ENCODE results near the gene ATP8B1. TPM values are rescaled to one million over a fixed set of nuclear protein-coding genes. Genes with fewer than 3 reads are reported as not detected.

The ATP8B1 gene
- total RNA-seq, 4 donors from 2014 or later, result 1.6 to 4.2 (median 2.6) TPM

GRCh38 chr18:57772387-57772799 lies 30.7 kb downstream of the ATP8B1 start:
- DNase-seq, result peak; percentile 44 to 55

DNA sequence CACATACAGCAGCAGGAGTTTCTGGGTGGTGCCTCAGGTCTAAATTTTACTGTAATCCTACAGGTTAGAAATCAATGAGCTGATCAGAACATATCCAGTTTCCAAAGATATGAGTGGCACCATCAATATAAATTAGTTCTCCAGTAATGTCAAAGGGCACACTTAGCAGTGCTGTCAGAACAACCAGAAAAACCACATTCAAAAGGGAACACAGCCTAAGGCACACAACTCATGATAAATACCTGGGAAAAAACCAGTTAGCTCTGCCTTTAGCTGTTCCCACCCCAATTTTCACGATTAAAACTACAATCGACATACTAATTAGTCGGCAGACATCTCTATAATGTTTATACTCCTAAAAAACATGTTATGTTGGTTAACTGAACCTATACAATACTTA lies 31.5 kb downstream of the ATP8B1 start:
- H3K36me3 ChIP-seq, result no peaks in the 10 kb centered on the region
- intact Hi-C loops (cut with DNase I; ENCODE audit: low total_unique reads) (loop anchor here (10.0 kb wide), 1 partner anchor 147 kb away; the partner anchor contains the start of gene NARS1), in situ Hi-C loops (cut with MboI; ENCODE audit: low sequenced_read_pairs in 4 of 4) (no loop called here)
- ATAC-seq (no peak), DNase-seq (no peak)
- no peaks in the 10 kb centered on the region for H3K27me3 ChIP-seq
- H3K9me3 ChIP-seq, result no peaks in the 10 kb centered on the region
- no peak for TF ChIP-seq POLR2A (IDR thresholded peaks at IDR 0.05)
- TF ChIP-seq, protein P1, sequence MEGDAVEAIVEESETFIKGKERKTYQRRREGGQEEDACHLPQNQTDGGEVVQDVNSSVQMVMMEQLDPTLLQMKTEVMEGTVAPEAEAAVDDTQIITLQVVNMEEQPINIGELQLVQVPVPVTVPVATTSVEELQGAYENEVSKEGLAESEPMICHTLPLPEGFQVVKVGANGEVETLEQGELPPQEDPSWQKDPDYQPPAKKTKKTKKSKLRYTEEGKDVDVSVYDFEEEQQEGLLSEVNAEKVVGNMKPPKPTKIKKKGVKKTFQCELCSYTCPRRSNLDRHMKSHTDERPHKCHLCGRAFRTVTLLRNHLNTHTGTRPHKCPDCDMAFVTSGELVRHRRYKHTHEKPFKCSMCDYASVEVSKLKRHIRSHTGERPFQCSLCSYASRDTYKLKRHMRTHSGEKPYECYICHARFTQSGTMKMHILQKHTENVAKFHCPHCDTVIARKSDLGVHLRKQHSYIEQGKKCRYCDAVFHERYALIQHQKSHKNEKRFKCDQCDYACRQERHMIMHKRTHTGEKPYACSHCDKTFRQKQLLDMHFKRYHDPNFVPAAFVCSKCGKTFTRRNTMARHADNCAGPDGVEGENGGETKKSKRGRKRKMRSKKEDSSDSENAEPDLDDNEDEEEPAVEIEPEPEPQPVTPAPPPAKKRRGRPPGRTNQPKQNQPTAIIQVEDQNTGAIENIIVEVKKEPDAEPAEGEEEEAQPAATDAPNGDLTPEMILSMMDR (IDR thresholded peaks at IDR 0.05 in 4 of 5, conservative IDR thresholded peaks at IDR 0.05 in 1 of 5), result no peak
- H3K4me1 ChIP-seq, result peaks cover 49 to 80% of the 10 kb centered on the region in 2 donors
- peak overlapping the region; percentile 41 to 77 (median 68) for H3K27ac ChIP-seq
- no peak overlapping the region for H3K4me3 ChIP-seq

More at GRCh38 chr18:57772387-57772799, 30.7 kb downstream of the ATP8B1 start:
- no peaks in the 10 kb centered on the region for H3K36me3 ChIP-seq
- intact Hi-C loops (cut with DNase I; ENCODE audit: low total_unique reads) (loop anchor here (10.0 kb wide), 1 partner anchor 148 kb away; the partner anchor contains the start of gene NARS1), in situ Hi-C loops (cut with MboI; ENCODE audit: low sequenced_read_pairs in 4 of 4) (no loop called here)
- H3K4me1 ChIP-seq, result peaks cover 43 to 73% of the 10 kb centered on the region in 2 donors
- H3K9me3 ChIP-seq, result no peaks in the 10 kb centered on the region
- H3K4me3 ChIP-seq, result no peak overlapping the region
- ATAC-seq, result peak in 1 of 2 donors; percentile 70
- no peaks in the 10 kb centered on the region for H3K27me3 ChIP-seq
- H3K27ac ChIP-seq, result peak overlapping the region; percentile 41 to 77 (median 68)
- TF ChIP-seq, protein P1 (IDR thresholded peaks at IDR 0.05 in 4 of 5, conservative IDR thresholded peaks at IDR 0.05 in 1 of 5), result no peak
- no peak for TF ChIP-seq POLR2A (IDR thresholded peaks at IDR 0.05)

GRCh38 chr18:57771193-57771592 lies 31.9 kb downstream of the ATP8B1 start:
- ATAC-seq, result no peak
- peaks cover 48 to 80% of the 10 kb centered on the region in 2 donors for H3K4me1 ChIP-seq
- TF ChIP-seq, protein P1 (IDR thresholded peaks at IDR 0.05 in 4 of 5, conservative IDR thresholded peaks at IDR 0.05 in 1 of 5), result no peak
- TF ChIP-seq POLR2A (IDR thresholded peaks at IDR 0.05), result no peak
- H3K9me3 ChIP-seq, result no peaks in the 10 kb centered on the region
- intact Hi-C loops (cut with DNase I; ENCODE audit: low total_unique reads), result loop anchor here (10.0 kb wide), 1 partner anchor 146 kb away; the partner anchor contains the start of gene NARS1
- DNase-seq, result no peak
- no peaks in the 10 kb centered on the region for H3K36me3 ChIP-seq
- in situ Hi-C loops (cut with MboI; ENCODE audit: low sequenced_read_pairs in 4 of 4), result no loop called here
- H3K27ac ChIP-seq, result peak overlapping the region; percentile 41 to 77 (median 68)
- H3K27me3 ChIP-seq, result no peaks in the 10 kb centered on the region
- H3K4me3 ChIP-seq, result no peak overlapping the region

DNA sequence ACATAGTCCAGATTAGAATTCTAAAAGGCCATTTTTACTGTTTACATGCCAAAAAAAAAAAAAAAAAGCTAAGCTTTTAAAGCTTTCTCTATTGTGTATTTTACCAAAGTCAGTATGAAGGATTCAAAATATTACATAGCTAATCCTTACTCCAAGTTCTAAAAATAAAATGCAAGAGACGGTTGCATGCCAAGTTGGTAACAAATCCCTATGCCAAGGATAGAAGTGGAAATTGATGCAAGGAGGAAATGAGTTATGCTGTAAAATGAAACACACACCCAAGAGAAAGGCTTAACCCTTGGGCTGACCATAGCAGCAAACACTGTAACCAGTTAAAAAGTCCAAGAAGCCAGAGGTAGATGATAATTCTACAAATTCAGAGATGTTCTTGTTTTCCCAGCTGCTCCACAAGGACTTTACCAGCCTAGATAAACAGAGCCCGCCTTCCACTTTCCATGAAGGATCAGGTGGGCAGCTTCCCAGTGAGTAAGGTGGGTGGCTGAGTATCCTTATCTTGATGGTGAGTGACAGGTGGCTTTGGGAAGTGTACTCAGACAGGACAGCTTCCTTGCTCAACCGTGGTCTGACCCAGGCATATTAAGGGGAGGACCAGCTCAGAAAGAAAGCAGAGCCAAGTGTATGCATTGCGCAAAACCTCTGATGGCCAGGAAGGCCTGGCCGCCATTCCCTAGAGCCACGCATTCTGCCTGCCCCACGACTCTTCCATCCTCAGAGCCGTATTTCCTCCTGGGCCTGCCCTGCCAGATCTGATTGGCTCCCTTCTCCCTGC lies 34.4 kb downstream of the ATP8B1 start:
- intact Hi-C loops (cut with DNase I; ENCODE audit: low total_unique reads), result loop anchor here (10.0 kb wide), 1 partner anchor 546 kb away; no protein-coding TSS in a partner anchor
- TF ChIP-seq POLR2A (IDR thresholded peaks at IDR 0.05), result no peak
- TF ChIP-seq, protein P1 (IDR thresholded peaks at IDR 0.05 in 4 of 5, conservative IDR thresholded peaks at IDR 0.05 in 1 of 5), result no peak
- H3K9me3 ChIP-seq, result no peaks in the 10 kb centered on the region
- DNase-seq (peak; percentile 38 to 58), ATAC-seq (peak; percentile 75)
- H3K27ac ChIP-seq, result peak overlapping the region; percentile 80 to 88 (median 83)
- no peaks in the 10 kb centered on the region for H3K36me3 ChIP-seq
- no peak overlapping the region for H3K4me3 ChIP-seq
- in situ Hi-C loops (cut with MboI; ENCODE audit: low sequenced_read_pairs in 4 of 4), result no loop called here
- H3K27me3 ChIP-seq, result no peaks in the 10 kb centered on the region
- H3K4me1 ChIP-seq, result peaks cover 44 to 72% of the 10 kb centered on the region in 2 donors

Measured in gastrocnemius medialis (tissue), 4 donors.